GM23248 (cell line): Measurements from ENCODE around the gene RARB. TPM values are rescaled to one million over a fixed set of nuclear protein-coding genes. Genes with fewer than 3 reads are reported as not detected.
A peak's percentile ranks its signal among the peaks of the same experiment; 100 is the strongest.

ENCODE experiments used
- DNase-seq: peaks from one replicate; pipeline ENCODE4 v3.0.0-alpha.2; 2015
- H2AFZ ChIP-seq: fragments of 200-600 bp; sonication (generic); 2 replicates; pipeline ENCODE4 v1.6.1; 2016; ENCODE audit warnings: antibody characterized with exemption
- H3F3A ChIP-seq: fragments of 200-600 bp; sonication (generic); 2 replicates; pipeline ENCODE4 v1.6.1; 2016; ENCODE audit warnings: mild to moderate bottlenecking, antibody characterized with exemption, mixed run types; ENCODE audit not compliant: insufficient read depth
- H3K27ac ChIP-seq: fragments of 200-600 bp; sonication (generic); 2 replicates; pipeline ENCODE4 v1.5.1; 2016; ENCODE audit warnings: mild to moderate bottlenecking
- H3K27me3 ChIP-seq: fragments of 200-600 bp; sonication (generic); replicated peaks from 2 replicates; pipeline ENCODE4 v1.6.1; 2016; ENCODE audit warnings: mild to moderate bottlenecking; ENCODE audit not compliant: insufficient read depth
- H3K36me3 ChIP-seq: fragments of 200-600 bp; sonication (generic); 2 replicates; pipeline ENCODE4 v1.6.1; 2016; ENCODE audit warnings: low read depth, mild to moderate bottlenecking
- H3K4me1 ChIP-seq: fragments of 200-600 bp; sonication (generic); 2 replicates; pipeline ENCODE4 v1.6.1; 2016; ENCODE audit warnings: mild to moderate bottlenecking; ENCODE audit not compliant: insufficient read depth
- H3K4me2 ChIP-seq: fragments of 200-600 bp; sonication (generic); one replicate; pipeline ENCODE4 v1.6.1; 2016; ENCODE audit warnings: mild to moderate bottlenecking; ENCODE audit not compliant: unreplicated experiment
- H3K4me3 ChIP-seq: fragments of 200-600 bp; sonication (generic); 2 replicates; pipeline ENCODE4 v1.5.1; 2016; ENCODE audit warnings: mild to moderate bottlenecking
- H3K79me2 ChIP-seq: fragments of 200-600 bp; sonication (generic); 2 replicates; pipeline ENCODE4 v1.6.1; 2016; ENCODE audit warnings: mild to moderate bottlenecking; ENCODE audit not compliant: insufficient read depth
- H3K9ac ChIP-seq: fragments of 200-600 bp; sonication (generic); 2 replicates; pipeline ENCODE4 v1.6.1; 2016; ENCODE audit warnings: mild to moderate bottlenecking
- H3K9me2 ChIP-seq: fragments of 200-600 bp; sonication (generic); 2 replicates; pipeline ENCODE4 v1.6.1; 2016; ENCODE audit warnings: mixed run types, mild to moderate bottlenecking, moderate library complexity; ENCODE audit not compliant: insufficient read depth
- H3K9me3 ChIP-seq: fragments of 200-600 bp; sonication (generic); one replicate; pipeline ENCODE4 v1.6.1; 2017; ENCODE audit warnings: low read depth
- H4K20me1 ChIP-seq: fragments of 200-600 bp; sonication (generic); 2 replicates; pipeline ENCODE4 v1.6.0; 2016; ENCODE audit not compliant: insufficient read depth
- EZH2 ChIP-seq: fragments of 200-600 bp; sonication (generic); IDR thresholded peaks from 2 replicates; pipeline ENCODE4 v1.6.1; 2018; ENCODE audit warnings: antibody characterized with exemption, mild to moderate bottlenecking; ENCODE audit not compliant: insufficient read depth, poor library complexity, severe bottlenecking
- EZH2phosphoT487 ChIP-seq: fragments of 200-600 bp; sonication (generic); IDR thresholded peaks from 2 replicates; pipeline ENCODE4 v1.6.1; 2018; ENCODE audit warnings: antibody characterized with exemption, moderate library complexity, mild to moderate bottlenecking, low read depth; ENCODE audit not compliant: insufficient read depth
- WGBS, 2 experiments: methylation state at CpG; one replicate each; pipeline ENCODE4 v1.1.6; 2015 to 2017; ENCODE audit warnings: low lambda C conversion rate in 2 of 2, low coverage in 1 of 2; ENCODE audit errors: missing lambda C conversion rate in 2 of 2; 5-methylcytosine and 5-hydroxymethylcytosine counted together
- in situ Hi-C: fragments of 300-500 bp; cut with MboI; formaldehyde crosslinking; loops from 2 replicates; pipeline ENCODE4 v1.15.0; 2020
- polyA plus RNA-seq: library from polyadenylated mRNA; unstranded; fragments of >200 nt; fragmentation: Nextera tagmentation; extraction: Ambion mirVana; gene quantifications from 2 replicates; pipeline ENCODE4 v1.2.1, GENCODE V29; 2016
- total RNA-seq: library from RNA; depleted of rRNA; stranded (reverse); fragments of >200 nt; shearing (Covaris generic); gene quantifications from 2 replicates; pipeline ENCODE4 v1.2.3, GENCODE V29; 2014

RARB gene
- total and polyA plus RNA-seq, 2 experiments from 2014 or later = 0.11 TPM; not detected in 1

- Histone ChIP-seq H3K27ac (no peak overlapping the region), H3K79me2 (no peaks in the 10 kb centered on the region), H4K20me1 (no peaks in the 10 kb centered on the region), H3K4me3 (no peak overlapping the region), H2AFZ (no peak overlapping the region), H3F3A (no peaks in the 10 kb centered on the region), H3K4me2 (no peak overlapping the region), H3K36me3 (no peaks in the 10 kb centered on the region), H3K9me3 (no peaks in the 10 kb centered on the region), H3K27me3 (no peaks in the 10 kb centered on the region), H3K4me1 (no peaks in the 10 kb centered on the region), H3K9me2 (no peaks in the 10 kb centered on the region), H3K9ac (no peak overlapping the region)
- DNase-seq = no peak
- in situ Hi-C loops = no loop called here
- TF ChIP-seq EZH2phosphoT487 = no peak
- no peak for TF ChIP-seq EZH2
Observed at GRCh38 chr3:25515171-25515570, 87.1 kb downstream of the RARB start.

DNA sequence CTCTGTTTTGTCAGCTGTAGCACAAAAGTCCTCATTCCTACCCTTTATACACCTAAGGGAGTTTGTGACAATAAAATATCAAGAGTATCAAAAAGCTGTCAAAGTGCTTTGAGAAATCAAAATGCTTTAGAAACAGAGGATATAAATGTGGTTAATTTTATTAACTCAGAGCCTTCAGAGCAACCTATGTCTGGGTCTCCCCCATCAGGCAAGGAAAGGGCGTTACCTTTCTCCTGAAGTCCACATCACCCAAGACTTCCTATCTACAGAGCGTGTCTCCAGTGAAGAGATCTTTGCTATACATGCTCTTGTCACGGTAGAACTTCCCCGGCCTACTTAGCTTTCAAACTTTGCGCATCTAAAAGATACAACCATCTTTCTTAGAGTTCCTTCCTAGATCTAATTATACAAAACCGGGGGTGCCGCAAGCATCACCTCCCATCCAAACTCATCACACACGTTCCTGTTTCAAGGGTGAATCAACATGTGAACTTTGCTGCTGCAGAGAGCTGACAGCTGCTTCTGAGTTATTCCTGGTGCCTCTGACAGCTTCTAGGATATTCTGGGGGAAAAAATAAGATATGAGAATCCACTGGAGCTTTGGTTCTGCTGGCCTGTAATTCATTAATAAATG lies 93.0 kb downstream of the RARB start:
- Histone ChIP-seq H3K79me2 (no peaks in the 10 kb centered on the region), H3K9me3 (no peaks in the 10 kb centered on the region), H3K9me2 (no peaks in the 10 kb centered on the region), H3K4me3 (no peak overlapping the region), H3K4me2 (no peak overlapping the region), H3K36me3 (no peaks in the 10 kb centered on the region), H3K4me1 (no peaks in the 10 kb centered on the region), H2AFZ (no peak overlapping the region), H4K20me1 (no peaks in the 10 kb centered on the region), H3K9ac (no peak overlapping the region), H3F3A (no peaks in the 10 kb centered on the region), H3K27ac (no peak overlapping the region), H3K27me3 (no peaks in the 10 kb centered on the region)
- TF ChIP-seq EZH2 = no peak
- TF ChIP-seq EZH2phosphoT487 = no peak
- in situ Hi-C loops = no loop called here
- DNase-seq = no peak
- WGBS, 2 experiments = 81 to 87% methylated on average over 8 of the region's 8 CpGs

DNA sequence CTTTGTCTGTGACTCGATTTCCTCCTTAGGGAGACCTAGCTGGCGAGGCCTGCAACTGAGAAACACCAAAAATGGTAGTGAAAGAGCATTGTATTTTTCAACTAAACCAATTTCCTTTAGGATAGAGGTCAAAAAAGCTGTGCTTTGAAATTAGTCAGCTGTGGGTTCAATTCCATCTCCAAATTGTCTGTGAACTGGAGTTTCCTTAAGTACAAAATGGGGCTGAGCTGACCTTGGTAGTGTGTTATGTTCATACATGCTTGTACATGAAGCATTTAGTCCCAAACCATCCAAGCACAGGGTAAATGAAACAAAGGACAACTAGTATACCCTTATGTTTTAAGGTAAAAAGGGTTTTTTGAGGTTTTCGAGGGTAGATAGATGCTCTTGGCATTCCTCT lies 99.3 kb downstream of the RARB start:
- H3K27me3 ChIP-seq = no peaks in the 10 kb centered on the region
- H3K4me2 ChIP-seq = no peak overlapping the region
- in situ Hi-C loops = no loop called here
- H3K79me2 ChIP-seq = no peaks in the 10 kb centered on the region
- H4K20me1 ChIP-seq = no peaks in the 10 kb centered on the region
- H2AFZ ChIP-seq = no peak overlapping the region
- H3K9me2 ChIP-seq = no peaks in the 10 kb centered on the region
- DNase-seq = no peak
- no peaks in the 10 kb centered on the region for H3K4me1 ChIP-seq
- no peak overlapping the region for H3K9ac ChIP-seq
- H3K36me3 ChIP-seq = no peaks in the 10 kb centered on the region
- no peaks in the 10 kb centered on the region for H3F3A ChIP-seq
- H3K4me3 ChIP-seq = no peak overlapping the region
- H3K27ac ChIP-seq = no peak overlapping the region
- WGBS, 2 experiments = 53 to 57% methylated on average over 3 of the region's 3 CpGs
- TF ChIP-seq EZH2 = no peak
- TF ChIP-seq EZH2phosphoT487 = no peak
- no peaks in the 10 kb centered on the region for H3K9me3 ChIP-seq

DNA sequence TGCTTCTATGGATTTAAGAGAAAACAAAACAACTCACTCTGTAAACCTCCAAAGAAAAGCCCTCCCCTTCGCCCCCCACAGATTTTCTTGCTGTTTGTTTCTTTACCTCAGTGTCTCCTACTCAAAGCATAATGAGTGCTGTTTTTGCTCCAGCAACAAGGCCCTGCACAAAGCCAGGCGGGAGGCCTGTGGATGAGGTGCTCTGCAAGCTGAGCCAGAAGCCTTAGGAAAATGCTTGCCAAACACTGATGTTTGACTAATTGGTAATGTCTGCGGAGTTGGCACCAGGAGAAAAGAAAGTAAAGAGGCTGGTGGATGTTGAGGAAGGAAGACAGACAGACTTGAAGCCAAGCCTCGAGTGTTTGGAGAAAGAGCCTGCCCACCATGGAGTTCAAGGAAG lies 99.7 kb downstream of the RARB start:
- H3K4me1 ChIP-seq = no peaks in the 10 kb centered on the region
- H3K4me2 ChIP-seq = no peak overlapping the region
- H3K27me3 ChIP-seq = no peaks in the 10 kb centered on the region
- H3K9me2 ChIP-seq = no peaks in the 10 kb centered on the region
- peak; percentile 30 for DNase-seq
- no peaks in the 10 kb centered on the region for H3K79me2 ChIP-seq
- no peak for TF ChIP-seq EZH2
- no peak for TF ChIP-seq EZH2phosphoT487
- H3K9ac ChIP-seq = no peak overlapping the region
- in situ Hi-C loops = no loop called here
- H3K4me3 ChIP-seq = no peak overlapping the region
- 18 to 29% methylated on average over 4 of the region's 4 CpGs for WGBS, 2 experiments
- H3K27ac ChIP-seq = no peak overlapping the region
- no peaks in the 10 kb centered on the region for H4K20me1 ChIP-seq
- no peak overlapping the region for H2AFZ ChIP-seq
- H3K36me3 ChIP-seq = no peaks in the 10 kb centered on the region
- no peaks in the 10 kb centered on the region for H3K9me3 ChIP-seq
- no peaks in the 10 kb centered on the region for H3F3A ChIP-seq

DNA sequence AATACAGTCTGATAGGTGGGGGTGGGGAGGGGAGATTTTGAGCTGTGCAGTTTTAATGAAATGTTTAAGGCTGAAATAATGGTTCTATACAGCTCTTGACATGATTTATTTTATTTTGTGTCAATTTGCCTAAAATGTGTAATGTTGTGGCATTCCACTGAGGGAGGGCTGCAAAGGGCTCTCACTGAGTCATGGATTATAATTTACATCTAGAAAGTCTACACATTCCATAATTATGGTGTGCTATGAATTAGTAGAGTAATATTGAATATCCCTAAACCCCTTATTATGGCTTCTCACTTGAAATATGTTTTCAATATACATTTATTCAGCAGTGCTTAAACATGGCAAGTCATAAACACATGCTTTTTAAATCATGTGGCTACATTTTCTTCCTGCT lies 103.9 kb downstream of the RARB start:
- Histone ChIP-seq H3K4me1 (no peaks in the 10 kb centered on the region), H3K27me3 (no peaks in the 10 kb centered on the region), H3K9me3 (no peaks in the 10 kb centered on the region), H3K27ac (no peak overlapping the region), H3K9ac (no peak overlapping the region), H3K4me2 (no peak overlapping the region), H4K20me1 (no peaks in the 10 kb centered on the region), H3K79me2 (no peaks in the 10 kb centered on the region), H2AFZ (no peak overlapping the region), H3K4me3 (no peak overlapping the region), H3F3A (no peaks in the 10 kb centered on the region), H3K9me2 (no peaks in the 10 kb centered on the region), H3K36me3 (no peaks in the 10 kb centered on the region)
- TF ChIP-seq EZH2phosphoT487 = no peak
- TF ChIP-seq EZH2 = no peak
- in situ Hi-C loops = no loop called here
- no peak for DNase-seq
